Adrenal gland (tissue), 5 donors: ENCODE results near the gene OLA1.

Source experiments
- POLR2A ChIP-seq, 2 donors: fragments of 450-650 bp; IDR thresholded peaks; one replicate each; pipeline ENCODE4 v1.6.1; 2017; ENCODE audit warnings: antibody characterized with exemption in 2 of 2, mild to moderate bottlenecking in 2 of 2, moderate library complexity in 1 of 2
- TF ChIP-seq, protein P1 (sequence below), 6 experiments: fragments of 450-650 bp in 4 of 6; fragments of 200-600 bp in 2 of 6; sonication (generic) in 1 of 6; IDR thresholded peaks; 1 replicate in 5 of 6; 2 replicates in 1 of 6; pipeline versions ENCODE4 v1.5.1 to v1.8.0; 2016 to 2021; ENCODE audit warnings: antibody characterized with exemption in 6 of 6, mild to moderate bottlenecking in 2 of 6, moderate library complexity in 1 of 6
- donor health status: DM: no; HTN: no; CAD: no.

DNA sequence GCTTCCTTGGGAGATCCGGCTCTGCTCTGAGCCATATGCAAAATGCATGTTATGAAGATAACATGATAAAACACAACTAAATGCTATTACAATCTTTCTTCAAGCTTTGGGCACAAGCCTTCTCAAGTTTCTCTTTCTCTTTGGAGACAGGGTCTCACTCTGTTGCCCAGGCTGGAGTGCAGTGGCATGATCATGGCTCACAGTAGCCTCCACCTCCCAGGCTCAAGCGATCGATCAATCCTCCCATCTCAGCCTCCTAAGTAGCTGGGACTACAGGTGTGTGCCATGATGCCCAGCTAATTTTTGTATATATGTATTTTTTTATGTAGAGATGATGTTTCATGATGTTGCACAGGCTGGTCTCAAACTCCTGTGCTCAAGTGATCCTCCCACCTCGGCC, 175.5 kb downstream of the OLA1 start:
- TF ChIP-seq, protein P1, sequence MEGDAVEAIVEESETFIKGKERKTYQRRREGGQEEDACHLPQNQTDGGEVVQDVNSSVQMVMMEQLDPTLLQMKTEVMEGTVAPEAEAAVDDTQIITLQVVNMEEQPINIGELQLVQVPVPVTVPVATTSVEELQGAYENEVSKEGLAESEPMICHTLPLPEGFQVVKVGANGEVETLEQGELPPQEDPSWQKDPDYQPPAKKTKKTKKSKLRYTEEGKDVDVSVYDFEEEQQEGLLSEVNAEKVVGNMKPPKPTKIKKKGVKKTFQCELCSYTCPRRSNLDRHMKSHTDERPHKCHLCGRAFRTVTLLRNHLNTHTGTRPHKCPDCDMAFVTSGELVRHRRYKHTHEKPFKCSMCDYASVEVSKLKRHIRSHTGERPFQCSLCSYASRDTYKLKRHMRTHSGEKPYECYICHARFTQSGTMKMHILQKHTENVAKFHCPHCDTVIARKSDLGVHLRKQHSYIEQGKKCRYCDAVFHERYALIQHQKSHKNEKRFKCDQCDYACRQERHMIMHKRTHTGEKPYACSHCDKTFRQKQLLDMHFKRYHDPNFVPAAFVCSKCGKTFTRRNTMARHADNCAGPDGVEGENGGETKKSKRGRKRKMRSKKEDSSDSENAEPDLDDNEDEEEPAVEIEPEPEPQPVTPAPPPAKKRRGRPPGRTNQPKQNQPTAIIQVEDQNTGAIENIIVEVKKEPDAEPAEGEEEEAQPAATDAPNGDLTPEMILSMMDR (IDR thresholded peaks at IDR 0.05) = no peak
- no peak for TF ChIP-seq POLR2A (IDR thresholded peaks at IDR 0.05)
